Activated CD4-positive, alpha-beta T cell treated with anti-CD3 and anti-CD28 coated beads for 4 hours (primary cell): ENCODE data around the gene ST3GAL3.
A peak's percentile ranks its signal among the peaks of the same experiment; 100 is the strongest.
"Not testable (repeated sequence)": the region's sequence is repeated elsewhere in the genome, so short reads cannot be mapped to it uniquely, and the experiment has no call there.

ENCODE experiments used
- DNase-seq, 2 donors: peaks; one replicate each; pipeline ENCODE4 v3.0.0-alpha.2; 2020

ST3GAL3 gene

DNA sequence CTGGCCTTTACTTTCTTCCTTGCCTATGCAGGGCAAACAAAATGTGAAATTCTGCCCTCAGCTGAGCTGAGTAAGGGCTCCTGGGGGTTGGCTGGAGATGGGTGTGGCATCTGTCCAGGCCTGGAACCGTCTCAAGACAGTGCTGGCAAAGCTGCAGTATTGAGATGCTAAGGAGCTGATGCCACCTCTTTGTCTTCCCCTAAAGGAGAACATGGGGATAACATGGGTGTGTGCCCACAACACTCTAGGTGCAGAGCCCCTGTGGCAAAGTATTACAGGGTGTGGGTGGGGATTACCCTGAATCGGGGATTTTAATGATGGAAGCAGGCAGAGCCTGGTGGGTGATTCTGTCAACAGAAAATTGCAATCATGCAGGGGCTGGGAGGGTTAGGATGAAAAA is 2.5 kb upstream of the ST3GAL3 start:
- no peak for DNase-seq

DNA sequence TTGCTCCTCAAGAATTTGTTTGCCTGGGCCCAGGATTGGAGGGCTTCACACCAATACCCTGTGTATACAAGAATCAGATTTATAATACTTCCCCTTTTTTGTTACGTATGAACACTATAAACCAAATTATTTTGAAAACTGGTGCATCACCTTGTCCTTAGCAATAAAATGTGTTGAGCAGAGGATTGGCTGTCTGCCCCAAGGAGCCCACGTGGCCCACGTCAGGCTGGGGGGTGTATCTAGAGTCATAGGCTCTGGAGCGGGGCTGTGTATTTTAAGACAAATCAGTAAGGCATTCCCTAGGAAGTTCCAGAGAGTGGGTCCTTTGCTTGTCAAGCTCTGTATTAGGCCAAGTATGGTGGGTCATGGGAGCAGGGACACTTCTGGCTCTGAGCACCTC is 2.0 kb upstream of the ST3GAL3 start:
- no peak for DNase-seq

GRCh38 chr1:43705982-43706597 is 1.2 kb upstream of the ST3GAL3 start:
- DNase-seq: no peak

GRCh38 chr1:43706598-43707189 is 642 bp upstream of the ST3GAL3 start:
- DNase-seq: peak in 1 of 2 donors; percentile 7

DNA sequence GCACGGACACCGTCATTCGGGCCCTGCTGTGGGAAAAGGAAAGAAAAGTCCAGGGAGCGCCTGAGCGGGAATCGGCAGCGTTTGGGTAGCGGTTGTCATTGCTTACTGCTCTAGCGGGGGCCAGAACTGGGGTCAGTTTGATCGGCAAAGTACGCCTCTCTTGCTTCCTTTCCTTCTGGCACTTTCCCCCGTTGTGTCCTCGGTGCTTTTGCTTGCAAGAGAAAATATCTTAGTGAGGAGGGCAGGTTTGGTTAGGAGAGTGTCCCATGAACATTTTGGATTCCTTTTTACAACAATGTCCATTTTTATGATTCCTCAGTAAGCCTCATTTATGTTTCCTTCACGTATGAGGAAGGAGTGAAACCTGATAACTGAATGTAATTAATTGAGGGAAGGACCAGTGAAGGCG is 670 bp downstream of the ST3GAL3 start:
- no peak for DNase-seq

- DNase-seq: no peak
Measured at GRCh38 chr1:43711049-43711448, 3.7 kb downstream of the ST3GAL3 start.

DNA sequence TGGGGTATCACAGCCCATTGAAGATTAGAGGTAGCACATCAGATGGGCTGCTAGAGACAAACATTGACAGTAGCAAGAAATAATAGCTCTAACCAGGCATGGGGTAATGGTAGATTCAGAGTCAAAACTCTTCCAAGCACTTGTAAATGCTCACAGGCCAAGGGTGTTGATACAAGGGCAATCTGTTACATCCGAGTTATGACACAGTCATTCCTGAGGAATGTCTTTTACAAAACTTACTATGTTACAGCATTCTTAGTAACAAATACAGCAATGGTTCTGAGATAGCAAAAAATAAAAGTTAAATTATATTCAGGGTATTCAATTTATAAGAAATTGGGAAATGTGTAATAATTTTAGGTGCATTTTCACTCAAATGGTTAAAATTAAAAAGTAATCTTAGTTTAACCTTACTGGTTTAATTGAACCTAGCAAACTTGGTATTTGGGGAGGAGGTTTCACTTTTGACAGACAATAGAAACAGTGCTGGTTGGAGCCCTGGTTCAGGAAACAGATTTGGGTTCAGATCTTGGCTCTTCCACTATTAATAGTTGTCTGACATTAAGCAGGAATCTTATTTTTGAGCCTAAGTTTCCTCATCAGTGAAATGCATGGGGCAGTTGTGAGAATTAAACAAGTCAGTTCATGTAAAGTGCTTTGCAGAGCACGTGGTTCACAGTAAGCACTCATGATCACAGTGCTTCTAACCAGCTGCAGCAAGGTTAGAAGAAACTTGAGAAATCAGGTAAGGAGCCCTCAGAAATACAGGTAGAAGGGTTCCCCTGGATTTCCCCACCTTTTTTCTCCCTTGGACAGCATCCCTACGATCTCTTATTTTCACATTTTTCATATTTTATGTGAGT is 4.4 kb downstream of the ST3GAL3 start:
- DNase-seq: no peak

DNA sequence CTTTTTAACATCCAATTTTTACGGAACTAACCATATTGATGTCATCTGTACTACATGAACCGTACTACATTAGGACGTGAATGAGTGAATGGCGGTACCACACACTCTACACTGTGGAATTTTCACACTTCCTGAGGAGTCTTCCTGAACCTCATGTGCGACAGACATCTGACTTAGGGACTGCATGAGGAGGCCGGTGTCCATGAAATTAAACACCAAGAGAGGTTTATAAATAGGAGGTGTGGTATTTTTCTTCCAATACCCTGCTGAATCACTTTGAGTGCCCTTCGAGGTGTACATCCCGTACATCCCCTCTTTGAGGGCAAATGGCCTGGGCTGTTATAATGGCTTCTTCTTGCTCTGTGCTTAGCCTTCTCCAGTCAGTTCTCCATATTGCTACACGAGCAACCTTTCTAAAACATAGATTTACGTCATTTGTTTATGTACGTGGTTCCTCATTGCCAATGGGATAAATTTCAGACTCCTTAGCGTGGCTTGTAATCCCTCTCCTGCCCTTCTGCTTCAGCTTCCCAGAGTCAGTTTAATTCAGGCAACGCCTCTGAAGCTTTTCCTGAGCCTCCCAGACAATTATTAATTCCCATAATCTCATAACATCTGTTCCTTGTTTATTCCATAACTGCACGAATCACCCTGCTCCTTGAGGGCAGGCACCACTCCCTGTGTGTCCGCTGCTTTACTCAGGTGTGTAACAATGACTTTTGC is 9.4 kb downstream of the ST3GAL3 start:
- DNase-seq: no peak

GRCh38 chr1:43719063-43719462 is 11.7 kb downstream of the ST3GAL3 start:
- DNase-seq: no peak

DNA sequence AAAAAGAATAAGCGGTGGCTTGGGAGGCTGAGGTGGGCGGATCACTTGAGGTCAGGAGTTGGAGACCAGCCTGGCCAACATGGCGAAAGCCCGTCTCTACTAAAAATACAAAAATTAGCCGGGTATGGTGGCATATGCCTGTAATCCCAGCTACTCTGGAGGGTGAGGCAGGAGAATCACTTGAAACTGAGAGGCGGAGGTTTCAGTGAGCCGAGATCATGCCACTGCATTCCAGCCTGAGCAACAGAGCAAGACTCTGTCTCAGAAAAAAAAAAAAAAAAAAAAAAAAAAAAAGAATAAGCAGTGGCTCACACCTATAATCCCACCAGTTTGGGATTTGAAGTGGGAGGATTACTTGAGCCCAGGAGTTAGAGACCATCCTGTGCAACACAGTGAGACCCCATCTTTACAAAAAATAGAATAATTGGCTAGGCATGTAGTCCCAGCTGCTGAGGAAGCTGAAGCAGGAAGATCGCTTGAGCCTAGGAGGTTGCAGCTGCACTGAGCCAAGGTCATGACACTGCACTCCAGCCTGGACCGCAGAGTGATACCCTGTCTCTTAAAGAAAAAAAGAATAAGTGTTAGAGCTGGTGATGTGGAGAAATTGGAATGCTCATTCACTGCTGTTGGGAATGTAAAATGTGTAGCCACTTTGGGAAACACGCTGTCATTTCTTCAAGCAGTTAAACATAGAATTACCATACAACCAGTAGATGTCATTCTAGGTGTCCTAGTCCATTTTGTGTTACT is 12.5 kb downstream of the ST3GAL3 start:
- DNase-seq: not testable (repeated sequence)

DNA sequence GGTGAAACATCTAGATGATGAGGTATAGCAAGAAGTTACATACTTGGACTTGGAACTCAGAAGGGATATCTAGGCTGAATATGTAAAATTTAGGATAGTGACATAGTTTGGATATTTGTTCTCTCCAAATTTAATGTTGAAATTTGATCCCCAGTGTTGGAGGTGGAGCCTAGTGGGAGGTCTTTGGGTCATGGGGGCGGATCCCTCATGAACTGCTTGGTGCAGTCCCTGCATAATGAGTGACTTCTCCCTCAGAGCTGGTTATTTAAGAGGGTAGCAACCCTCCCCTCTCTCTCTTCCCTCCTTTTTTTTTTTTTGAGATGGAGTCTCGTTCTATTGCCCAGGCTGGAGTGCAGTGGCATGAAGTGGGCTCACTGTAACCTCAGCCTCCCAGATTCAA is 15.5 kb downstream of the ST3GAL3 start:
- DNase-seq: no peak

GRCh38 chr1:43729816-43730463 is 22.6 kb downstream of the ST3GAL3 start:
- DNase-seq: no peak

DNA sequence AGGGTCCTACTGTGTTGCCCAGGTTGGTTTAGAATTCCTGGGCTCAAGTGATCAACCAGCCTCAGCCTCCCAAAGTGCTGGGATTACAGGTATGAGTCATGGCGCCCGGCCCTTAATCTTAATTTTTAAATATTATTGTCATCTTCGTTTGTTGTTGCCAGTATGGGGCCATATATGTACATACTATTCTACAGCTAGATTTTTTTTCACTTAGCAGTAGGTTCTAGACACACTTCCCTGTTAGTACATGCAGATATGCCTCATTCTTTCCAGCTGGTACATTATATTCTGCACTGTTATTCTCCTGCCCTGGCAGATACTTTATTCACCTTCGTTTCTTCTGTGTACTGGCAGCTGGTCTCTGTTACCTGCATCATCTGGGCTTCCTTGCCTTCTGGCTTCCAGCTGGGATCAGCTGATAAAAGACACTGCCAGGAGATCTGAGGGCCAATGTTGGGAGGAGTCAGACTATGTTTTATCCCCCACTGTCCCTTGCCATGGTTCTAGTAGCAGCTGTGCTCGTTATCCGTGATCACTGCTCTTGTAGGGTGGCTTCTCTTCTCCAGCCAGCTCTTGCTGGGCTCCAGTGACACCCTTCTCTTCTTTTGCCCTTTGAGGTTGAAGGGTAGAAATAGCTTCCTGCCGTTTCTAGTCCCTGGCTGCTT is 24.7 kb downstream of the ST3GAL3 start:
- no peak for DNase-seq

DNA sequence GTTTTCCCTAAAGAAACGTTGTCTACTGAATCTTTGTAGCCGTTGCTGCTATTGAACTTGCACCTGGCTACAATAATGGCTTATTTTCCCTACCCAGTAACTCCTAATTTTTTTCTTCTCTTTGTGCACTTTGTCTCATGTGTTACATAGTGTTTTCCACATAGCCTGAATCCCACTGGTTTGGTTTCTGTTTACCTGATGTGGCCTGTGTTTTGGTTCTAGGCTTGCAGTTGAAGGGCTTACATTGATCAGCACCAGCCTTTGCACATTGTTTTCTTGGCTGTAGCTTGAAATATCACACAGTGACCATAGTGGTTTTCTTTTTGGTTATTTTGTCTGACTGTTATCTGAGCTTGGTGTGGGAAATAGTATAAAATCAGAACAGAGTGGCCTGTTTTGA is 29.5 kb downstream of the ST3GAL3 start:
- DNase-seq: no peak

DNA sequence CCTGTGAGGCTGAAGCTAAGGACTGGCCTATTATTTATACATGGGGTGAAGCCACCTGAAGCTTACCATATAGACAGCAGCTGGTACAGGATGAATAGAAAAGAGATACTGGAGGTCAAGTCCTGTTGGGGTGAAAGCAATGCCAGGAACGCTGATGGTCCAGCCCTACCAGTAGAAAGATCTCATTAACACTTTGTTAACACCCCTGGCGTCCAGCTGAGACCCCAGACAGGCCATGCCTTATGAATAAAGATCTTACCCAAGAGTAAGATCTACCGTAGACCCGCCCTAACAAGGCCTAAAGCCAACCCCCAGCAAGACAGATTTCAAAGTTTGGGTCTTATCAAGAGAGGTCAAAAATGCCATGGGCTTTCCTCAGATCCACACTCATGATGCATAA is 34.7 kb downstream of the ST3GAL3 start:
- no peak for DNase-seq

- no peak for DNase-seq
Measured at GRCh38 chr1:43743206-43743605, 35.9 kb downstream of the ST3GAL3 start.

GRCh38 chr1:43747736-43748135 is 40.4 kb downstream of the ST3GAL3 start:
- DNase-seq: no peak

DNA sequence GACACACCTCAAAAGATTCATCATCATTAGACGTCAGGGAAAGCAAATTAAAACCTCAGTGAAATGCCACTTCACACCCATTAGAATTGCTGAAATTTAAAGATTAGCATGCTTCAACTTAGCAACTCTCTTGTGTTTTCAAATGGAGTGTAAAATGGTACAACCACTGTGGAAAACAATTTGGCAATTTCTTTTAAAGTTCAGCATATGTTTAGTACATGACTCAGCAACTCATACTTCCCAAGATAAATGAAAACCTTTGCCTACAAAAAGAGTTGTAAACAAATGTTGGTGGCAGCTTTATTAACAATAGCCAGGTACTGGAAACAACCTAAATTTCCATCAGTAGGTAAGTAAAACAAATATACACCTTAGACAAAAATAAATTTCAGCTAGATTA is 42.7 kb downstream of the ST3GAL3 start:
- DNase-seq: no peak

DNA sequence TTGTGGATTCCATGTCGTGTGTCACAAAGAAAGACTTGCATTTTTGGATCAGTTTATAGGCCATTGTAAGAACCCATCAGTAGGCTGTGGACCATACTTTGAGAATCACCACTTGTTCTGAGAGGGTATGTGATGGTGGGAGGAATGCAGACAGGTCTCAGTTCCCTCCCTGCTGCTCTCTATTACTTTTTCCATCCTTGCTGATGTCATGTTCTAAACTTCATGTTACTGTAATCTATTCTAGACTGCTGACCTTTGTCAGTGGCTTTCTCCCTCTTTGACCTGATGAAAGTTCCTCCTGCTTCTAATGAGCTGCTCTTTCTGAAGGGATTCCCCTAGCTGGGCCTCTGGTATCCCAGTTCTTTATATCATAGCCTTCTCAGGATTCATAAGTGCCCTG is 46.1 kb downstream of the ST3GAL3 start:
- DNase-seq: no peak

DNA sequence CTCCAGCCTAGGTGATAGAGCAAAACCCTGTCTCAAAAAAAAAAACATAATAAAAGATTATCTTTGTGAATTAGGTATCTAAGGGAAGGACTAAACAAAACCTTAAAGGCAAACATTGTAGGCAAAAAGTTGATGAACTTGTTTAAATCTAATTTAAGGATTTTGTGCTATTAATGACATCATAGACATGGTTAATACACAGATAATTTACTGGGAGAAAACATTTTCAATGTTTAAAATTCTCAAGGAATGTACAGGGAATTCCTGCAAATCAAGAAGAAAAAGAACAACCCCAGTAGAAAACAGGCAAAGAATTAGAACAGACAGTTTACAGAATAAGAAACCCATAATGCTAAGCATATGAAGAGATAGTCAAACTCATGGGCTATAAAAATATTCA is 47.6 kb downstream of the ST3GAL3 start:
- no peak for DNase-seq

DNA sequence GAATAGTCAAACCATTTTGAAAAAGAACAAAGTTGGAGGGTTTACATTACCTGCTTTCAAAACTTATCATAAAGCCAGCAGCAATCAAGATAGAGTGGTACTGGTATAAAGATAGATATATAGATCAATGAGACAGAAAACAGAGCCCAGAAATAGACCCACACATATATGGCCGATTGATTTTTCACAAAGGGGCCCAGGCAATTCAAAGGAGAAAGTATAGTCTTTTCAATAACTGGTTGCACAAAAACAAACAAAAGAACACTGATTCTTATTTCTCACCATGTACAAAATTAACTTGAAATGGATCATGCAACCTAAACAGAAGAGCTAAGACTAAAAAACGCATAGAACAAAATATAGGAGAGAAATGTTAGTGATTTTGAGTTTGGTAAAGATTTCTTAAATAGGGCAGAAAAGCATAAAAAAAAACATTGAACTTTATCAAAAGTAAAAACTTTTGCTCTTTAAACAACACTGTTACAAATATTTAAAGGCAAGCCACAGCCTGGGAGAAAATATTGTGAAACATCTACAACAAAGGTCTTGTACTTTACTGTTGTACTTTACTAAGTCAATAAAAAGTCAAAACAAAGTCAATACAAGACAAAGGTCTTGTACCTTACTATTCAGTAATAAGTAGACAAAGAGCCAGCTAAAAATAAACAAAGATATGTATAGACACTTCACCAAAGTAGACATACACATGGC is 50.2 kb downstream of the ST3GAL3 start:
- DNase-seq: no peak
